HS-5 (cell line): ENCODE data around the gene GRHL1.
"Not testable (repeated sequence)": the region's sequence is repeated elsewhere in the genome, so short reads cannot be mapped to it uniquely, and the experiment has no call there.

Experiments
- DNase-seq: peaks from one replicate; pipeline ENCODE4 v3.0.0-alpha.2; 2012; ENCODE audit warnings: low read depth

GRHL1 gene

GRCh38 chr2:9951522-9952285 is at the start of gene GRHL1:
Gene GRHL1, plus strand, starts transcription at chr2:9951693. Its CDS starts 141 bp downstream, at chr2:9951834.
- peak; percentile 45 for DNase-seq

DNA sequence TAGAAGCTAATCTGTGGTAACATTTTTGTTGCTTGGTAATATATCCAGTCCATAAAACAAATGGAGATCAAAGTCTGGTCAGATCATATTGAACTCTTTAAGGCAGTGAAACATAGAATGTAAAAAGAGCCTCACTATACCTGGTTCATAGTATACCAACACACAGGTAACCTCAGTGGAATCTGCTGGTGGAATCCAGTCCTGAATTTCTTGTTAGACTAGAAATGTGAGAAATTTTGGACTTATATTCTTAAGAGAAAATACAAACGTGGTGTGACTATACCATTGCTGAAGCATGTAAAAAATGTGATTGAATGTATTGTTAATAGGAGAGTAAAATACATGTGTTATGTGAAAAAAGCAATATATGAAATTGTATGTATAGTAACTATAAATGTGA is 46.1 kb upstream of the GRHL1 start:
- no peak for DNase-seq

DNA sequence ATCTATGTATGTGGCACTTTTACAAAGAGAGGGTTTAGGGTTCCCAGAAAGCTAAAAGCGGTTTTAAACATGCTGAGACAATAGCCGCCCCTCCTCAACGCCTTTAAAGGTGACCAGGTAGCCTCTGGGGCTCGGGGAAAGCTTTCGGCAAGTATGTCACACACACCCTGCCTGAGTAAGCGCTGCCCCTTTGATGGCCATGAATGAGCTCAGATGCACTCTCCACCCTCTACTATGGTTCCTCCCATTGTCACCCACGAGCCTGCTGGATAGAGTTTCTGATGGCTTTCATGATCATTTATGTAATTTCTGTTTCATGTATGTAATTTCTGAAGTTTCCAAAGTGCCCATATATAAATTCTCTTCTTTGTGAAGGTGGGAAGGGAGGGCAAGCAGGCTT is 44.1 kb upstream of the GRHL1 start:
- DNase-seq, result no peak

DNA sequence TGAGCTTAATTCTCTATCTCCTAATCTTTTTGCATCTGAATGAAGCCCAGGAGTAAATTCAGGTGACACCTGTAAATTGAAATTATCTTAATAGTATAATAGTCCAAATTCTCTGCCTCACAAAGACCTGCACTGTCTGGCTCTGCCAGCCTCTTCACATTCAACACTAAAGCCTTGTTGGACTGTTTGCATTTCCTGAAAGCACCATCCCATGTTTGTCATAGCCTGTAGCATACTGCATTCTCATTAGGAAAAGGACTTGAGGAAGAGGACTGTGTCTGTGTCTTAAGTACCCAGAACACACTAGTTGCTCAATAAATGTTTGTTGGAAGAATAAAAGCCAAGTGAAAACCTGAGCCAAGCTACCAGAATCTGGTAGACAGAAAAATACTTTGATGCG is 42.9 kb upstream of the GRHL1 start:
- DNase-seq, result no peak

GRCh38 chr2:9909106-9909505 is 42.4 kb upstream of the GRHL1 start:
- DNase-seq, result no peak

GRCh38 chr2:9910699-9911098 is 40.8 kb upstream of the GRHL1 start:
- DNase-seq, result no peak

DNA sequence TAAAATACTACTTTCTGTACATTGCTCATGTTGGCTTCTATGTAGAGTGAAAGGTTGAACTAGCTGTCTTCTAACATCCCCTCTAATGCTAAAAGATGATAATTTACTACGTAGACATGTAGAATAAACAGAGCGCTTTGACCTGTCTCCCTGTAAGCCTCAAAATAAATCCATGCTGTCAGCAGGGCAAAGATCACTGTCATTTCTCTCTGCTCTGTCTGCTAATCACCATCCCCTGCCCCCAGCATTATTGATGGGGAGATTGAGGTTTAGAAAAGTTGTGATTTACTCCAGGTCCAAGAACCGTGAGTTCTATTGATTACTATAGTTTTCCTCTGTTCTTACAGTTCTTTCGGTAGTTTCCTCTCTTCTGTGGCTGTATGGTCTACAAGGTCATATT is 39.0 kb upstream of the GRHL1 start:
- DNase-seq, result no peak

GRCh38 chr2:9914384-9915065 is 37.0 kb upstream of the GRHL1 start:
- DNase-seq, result peak; percentile 63

GRCh38 chr2:9918275-9918674 is 33.2 kb upstream of the GRHL1 start:
- DNase-seq, result peak; percentile 19

DNA sequence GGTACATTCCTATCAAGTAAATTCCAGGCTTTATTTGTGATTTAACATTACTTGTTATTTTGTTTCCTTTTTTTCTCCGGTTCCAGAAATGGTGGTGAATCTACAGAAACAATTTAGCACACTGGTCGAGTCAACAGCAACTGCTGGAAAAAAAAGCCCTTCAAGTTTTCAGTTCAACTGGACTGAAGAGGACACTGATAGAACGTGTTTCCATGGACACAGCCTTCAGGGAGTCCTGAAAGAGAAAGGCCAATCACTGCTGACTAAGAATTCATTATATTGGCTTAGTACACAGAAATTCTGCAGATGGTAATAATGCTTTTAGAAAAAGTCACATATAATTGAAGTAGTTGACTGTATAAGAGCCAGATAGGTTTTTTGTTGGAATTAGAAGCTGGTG is 32.0 kb upstream of the GRHL1 start:
- DNase-seq, result no peak

GRCh38 chr2:9927020-9927419 is 24.5 kb upstream of the GRHL1 start:
- DNase-seq, result not testable (repeated sequence)

GRCh38 chr2:9937258-9937657 is 14.2 kb upstream of the GRHL1 start:
- no peak for DNase-seq

DNA sequence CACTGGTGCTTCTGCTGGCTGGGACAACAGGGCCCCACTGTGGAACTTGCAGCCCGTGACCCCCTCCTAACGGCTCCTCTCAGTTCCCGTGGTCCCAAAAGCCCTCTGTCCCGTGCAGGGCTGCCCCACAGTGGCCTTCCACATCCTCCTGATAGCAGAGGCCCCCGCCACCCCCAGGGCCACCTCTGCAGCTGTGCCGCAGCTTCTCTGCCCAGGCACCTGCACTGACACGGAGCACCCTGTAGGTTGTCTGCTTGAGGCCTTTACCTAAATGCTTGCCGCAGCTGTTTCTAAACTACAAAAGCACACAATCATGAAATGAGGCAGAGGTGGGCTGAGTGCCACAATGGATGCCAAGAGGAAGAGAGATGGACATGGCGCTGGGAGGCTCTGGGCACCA is 13.5 kb upstream of the GRHL1 start:
- DNase-seq, result no peak

- DNase-seq, result no peak
These were observed 11.7 kb upstream of the GRHL1 start for GRCh38 chr2:9939587-9940485.

DNA sequence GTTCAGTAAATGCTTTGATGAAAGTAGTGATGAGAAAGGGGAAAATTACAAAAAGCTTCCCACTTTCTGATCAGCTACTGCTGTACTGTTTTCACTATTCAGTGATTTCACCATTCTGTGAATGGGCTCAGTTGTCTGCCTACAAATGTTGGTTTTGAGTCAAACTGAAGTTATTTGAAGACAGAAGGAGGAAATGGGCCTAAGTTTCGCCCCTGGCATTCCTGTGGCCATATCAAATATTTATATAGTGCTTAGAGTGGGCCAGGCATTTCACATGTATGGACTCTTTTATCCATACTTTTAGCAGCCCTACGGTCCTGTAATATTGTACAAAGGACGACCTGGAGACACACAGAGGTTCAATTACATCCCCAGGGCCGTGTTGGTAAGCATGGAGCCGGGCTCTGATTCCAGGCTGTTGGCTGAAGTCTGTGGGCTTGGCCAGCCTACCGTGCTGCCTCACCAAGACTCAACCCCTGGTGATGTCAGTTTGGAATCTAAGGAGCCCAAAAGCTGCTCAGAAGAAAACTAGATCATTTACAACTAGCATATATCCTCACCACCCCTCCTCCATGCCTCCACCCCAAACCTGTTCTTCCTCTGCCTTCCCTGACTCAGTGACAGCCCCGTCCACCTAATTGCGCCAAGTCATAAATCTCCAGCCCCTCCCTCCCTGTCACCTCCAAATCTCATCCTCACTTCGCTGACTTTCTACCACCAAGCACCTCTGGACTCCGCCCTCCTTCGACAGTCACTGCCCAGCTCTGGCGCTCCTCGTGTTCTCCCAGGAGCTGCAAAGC is 10.1 kb upstream of the GRHL1 start:
- DNase-seq, result peak; percentile 60

- DNase-seq, result no peak
These were observed 9.5 kb upstream of the GRHL1 start for GRCh38 chr2:9941996-9942390.

DNA sequence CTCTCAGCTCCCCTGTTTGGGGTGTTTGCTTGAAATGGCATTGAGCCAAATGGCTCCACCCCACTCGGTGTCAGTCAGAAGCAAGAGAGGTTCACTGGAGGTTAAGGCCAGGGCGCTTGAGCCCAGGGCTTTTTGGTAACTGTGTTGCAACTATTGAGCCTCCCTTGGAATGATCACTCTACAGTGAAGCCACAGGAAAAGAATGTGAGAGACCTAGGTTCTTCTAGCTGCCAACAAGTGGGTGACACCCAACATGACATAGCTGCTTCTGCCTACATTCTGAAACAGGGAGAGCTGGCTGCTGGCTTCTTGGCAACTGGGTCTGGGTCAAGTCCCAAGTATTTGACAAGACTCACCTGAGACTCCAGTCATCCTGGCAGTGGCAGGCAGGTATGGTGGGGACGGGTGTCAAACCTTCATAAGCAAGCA is 7.1 kb upstream of the GRHL1 start:
- no peak for DNase-seq

DNA sequence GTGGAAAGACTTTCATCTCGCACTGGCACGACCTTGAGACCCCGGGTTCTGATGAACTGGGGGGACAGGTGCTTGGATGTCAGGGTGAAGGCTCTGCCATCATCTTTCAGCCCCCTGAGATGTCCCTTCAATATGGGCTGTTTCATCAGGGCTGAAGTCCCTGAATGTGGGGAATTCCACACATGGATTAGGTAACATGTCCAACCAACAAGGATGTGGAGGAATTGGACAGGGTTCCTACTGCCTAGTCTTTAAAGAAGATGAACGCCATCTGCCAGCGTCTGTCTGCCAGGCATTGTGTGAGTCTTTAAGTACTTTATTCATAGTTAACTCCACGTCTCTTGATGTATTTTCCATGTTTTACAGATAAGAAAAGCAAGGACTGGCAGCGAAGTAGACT is 5.9 kb upstream of the GRHL1 start:
- no peak for DNase-seq

DNA sequence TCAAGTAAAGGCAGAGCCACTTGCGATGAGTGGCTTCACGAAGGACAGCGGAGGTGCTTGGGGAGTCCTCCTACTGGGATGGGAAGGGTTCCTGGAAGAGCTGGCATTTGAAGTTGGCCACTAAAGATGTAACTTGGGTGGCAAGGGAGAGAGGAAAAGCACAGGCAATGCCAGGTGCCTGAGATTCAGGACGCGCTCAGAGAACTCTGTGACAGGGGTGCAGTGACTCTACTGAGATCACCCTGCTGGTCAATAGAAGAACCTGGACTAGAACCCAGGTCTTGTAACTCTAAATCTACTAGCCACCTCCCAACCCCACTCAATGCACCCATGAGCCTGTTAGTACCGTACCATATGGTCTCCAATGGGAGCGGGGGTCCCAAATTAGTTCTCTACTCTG is 5.4 kb upstream of the GRHL1 start:
- no peak for DNase-seq

GRCh38 chr2:9946818-9947217 is 4.7 kb upstream of the GRHL1 start:
- DNase-seq, result no peak

DNA sequence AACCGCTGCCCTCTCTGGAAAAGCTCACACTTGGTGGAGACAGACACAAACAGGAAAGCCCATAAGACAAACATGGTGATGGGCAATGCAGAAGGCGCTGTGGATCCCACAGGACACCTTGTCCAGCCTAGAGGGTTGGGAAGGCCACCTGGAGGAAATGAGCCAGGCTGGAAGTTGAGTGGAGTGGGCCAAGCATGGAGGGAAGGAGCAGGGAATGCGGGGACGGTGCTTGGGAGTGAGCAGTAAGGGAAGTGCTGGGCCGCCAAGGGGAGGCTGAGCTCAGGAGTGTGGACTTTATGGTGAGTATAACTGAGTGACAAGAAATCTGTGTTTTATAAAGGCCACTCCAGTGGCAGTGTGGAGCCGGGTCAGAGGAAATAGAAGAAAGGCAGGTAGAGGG is 2.8 kb upstream of the GRHL1 start:
- DNase-seq, result no peak
